ENCODE measurements around the gene PADI4. TPM values are rescaled to one million over a fixed set of nuclear protein-coding genes. Genes with fewer than 3 reads are reported as not detected.

The PADI4 gene
- total RNA-seq, 4 donors from 2014 or later, result 1.2 TPM; not detected in 3

DNA sequence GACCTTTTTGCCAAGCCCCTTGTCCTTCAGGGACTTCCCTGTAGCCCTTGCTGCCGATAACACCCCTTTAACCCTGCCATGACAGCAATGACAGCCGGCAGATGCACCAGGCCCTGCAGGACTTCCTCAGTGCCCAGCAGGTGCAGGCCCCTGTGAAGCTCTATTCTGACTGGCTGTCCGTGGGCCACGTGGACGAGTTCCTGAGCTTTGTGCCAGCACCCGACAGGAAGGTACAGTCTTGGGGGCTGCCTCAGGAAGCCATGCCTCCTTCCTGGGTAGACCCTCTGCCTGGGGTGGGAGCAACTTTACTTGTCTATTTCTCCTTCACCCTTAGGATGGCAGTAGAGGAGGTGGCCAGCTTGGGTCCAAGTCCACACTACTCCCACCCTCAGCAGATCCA, 47.9 kb downstream of the PADI4 start:
- Histone ChIP-seq H3K36me3 (no peaks in the 10 kb centered on the region), H3K4me1 (no peaks in the 10 kb centered on the region), H3K4me3 (no peak overlapping the region), H3K27ac (no peak overlapping the region), H3K9me3 (no peaks in the 10 kb centered on the region), H3K27me3 (no peaks in the 10 kb centered on the region)
- no peak for TF ChIP-seq POLR2A (IDR thresholded peaks at IDR 0.05)
- TF ChIP-seq, protein P1, sequence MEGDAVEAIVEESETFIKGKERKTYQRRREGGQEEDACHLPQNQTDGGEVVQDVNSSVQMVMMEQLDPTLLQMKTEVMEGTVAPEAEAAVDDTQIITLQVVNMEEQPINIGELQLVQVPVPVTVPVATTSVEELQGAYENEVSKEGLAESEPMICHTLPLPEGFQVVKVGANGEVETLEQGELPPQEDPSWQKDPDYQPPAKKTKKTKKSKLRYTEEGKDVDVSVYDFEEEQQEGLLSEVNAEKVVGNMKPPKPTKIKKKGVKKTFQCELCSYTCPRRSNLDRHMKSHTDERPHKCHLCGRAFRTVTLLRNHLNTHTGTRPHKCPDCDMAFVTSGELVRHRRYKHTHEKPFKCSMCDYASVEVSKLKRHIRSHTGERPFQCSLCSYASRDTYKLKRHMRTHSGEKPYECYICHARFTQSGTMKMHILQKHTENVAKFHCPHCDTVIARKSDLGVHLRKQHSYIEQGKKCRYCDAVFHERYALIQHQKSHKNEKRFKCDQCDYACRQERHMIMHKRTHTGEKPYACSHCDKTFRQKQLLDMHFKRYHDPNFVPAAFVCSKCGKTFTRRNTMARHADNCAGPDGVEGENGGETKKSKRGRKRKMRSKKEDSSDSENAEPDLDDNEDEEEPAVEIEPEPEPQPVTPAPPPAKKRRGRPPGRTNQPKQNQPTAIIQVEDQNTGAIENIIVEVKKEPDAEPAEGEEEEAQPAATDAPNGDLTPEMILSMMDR (IDR thresholded peaks at IDR 0.05), result no peak
- intact Hi-C loops (cut with DNase I; ENCODE audit: low total_unique reads), result no loop called here
- no peak for DNase-seq

DNA sequence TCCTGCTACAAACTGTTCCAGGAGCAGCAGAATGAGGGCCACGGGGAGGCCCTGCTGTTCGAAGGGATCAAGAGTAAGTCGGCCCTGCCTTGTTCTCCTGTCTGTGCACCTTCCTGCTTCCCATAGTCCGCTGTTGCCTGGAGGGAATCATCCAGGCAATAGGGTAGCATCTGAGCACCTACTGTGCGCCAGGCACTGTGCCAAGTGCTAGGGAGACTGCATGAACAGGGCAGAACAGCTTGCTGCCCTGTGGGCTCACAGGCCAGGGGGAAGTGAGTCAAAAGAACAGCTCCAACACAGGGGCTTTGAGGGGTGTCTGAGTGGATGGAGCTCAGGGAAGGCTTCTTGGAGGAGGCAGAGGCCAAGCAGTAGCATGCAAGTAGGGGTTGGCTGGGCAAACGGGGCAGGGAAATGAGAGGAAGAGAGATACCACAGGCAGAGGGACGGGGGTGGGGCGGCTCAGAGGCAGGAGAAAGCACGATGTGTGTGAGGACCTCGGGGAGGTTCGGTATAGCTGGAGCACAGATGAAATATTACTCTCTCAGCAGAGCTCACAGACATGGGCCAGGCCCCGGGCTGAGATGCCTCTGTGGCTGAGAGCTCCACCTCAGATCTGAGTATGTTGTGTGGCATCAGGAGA, 48.5 kb downstream of the PADI4 start:
- Histone ChIP-seq H3K4me1 (no peaks in the 10 kb centered on the region), H3K36me3 (no peaks in the 10 kb centered on the region), H3K27ac (no peak overlapping the region), H3K27me3 (no peaks in the 10 kb centered on the region), H3K4me3 (no peak overlapping the region), H3K9me3 (no peaks in the 10 kb centered on the region)
- TF ChIP-seq, protein P1 (IDR thresholded peaks at IDR 0.05), result no peak
- no peak for TF ChIP-seq POLR2A (IDR thresholded peaks at IDR 0.05)
- DNase-seq, result no peak
- intact Hi-C loops (cut with DNase I; ENCODE audit: low total_unique reads), result no loop called here

DNA sequence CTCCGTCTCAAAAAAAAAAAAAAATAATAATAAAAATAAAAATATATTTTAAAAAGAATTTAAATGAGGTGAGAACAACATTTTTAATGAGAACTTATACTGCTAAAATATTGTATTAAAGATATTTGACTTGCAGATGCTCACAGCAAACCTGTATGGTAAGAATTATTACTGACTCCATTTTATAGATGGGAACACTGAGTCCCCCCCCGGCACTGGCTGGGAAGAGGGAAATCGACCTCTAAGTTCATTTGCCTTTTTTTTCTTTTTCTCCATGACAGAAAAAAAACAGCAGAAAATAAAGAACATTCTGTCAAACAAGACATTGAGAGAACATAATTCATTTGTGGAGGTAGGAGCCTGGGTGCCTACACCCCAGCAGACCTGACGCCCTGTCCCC, 50.6 kb downstream of the PADI4 start:
- Histone ChIP-seq H3K4me1 (no peaks in the 10 kb centered on the region), H3K4me3 (no peak overlapping the region), H3K27me3 (no peaks in the 10 kb centered on the region), H3K9me3 (no peaks in the 10 kb centered on the region), H3K27ac (no peak overlapping the region), H3K36me3 (no peaks in the 10 kb centered on the region)
- intact Hi-C loops (cut with DNase I; ENCODE audit: low total_unique reads), result no loop called here
- DNase-seq, result no peak
- TF ChIP-seq, protein P1 (IDR thresholded peaks at IDR 0.05), result no peak
- TF ChIP-seq POLR2A (IDR thresholded peaks at IDR 0.05), result no peak

DNA sequence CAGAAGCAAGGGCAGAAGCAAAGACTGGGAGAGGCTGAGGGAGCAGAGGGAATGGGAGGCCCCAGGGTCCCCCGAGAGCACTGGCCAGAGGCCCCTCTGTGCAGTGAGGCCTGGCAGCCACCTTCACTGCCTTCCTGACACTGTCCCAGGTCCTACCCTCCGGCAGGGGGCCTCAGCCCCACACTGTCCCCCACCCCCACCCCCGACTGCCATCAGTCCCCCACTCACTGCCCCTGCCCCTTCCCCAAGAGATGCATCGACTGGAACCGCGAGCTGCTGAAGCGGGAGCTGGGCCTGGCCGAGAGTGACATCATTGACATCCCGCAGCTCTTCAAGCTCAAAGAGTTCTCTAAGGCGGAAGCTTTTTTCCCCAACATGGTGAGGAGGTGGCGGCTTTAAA, 51.0 kb downstream of the PADI4 start:
- H3K27me3 ChIP-seq, result no peaks in the 10 kb centered on the region
- H3K4me1 ChIP-seq, result no peaks in the 10 kb centered on the region
- H3K27ac ChIP-seq, result no peak overlapping the region
- no peak overlapping the region for H3K4me3 ChIP-seq
- H3K9me3 ChIP-seq, result no peaks in the 10 kb centered on the region
- DNase-seq, result no peak
- no peaks in the 10 kb centered on the region for H3K36me3 ChIP-seq
- TF ChIP-seq, protein P1 (IDR thresholded peaks at IDR 0.05), result no peak
- no peak for TF ChIP-seq POLR2A (IDR thresholded peaks at IDR 0.05)
- intact Hi-C loops (cut with DNase I; ENCODE audit: low total_unique reads), result no loop called here

DNA sequence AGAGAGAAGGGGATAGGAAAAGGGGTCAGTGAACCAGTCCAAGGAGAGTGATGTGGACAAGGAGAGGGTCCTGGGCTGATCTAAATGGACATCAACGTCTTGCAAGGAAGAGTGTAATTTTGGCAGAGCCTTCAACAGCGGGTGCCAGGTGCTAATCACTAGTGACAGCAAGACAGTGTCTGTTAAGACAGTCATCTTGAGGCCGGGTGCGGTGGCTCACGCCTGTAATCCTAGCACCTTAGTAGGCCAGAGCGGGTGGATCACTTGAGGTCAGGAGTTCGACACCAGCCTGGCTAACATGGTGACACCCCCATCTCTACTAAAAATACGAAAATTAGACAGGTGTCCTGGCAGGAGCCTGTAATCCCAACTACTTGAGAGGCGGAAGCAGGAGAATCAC, 51.8 kb downstream of the PADI4 start:
- no peaks in the 10 kb centered on the region for H3K27me3 ChIP-seq
- H3K9me3 ChIP-seq, result no peaks in the 10 kb centered on the region
- DNase-seq, result no peak
- TF ChIP-seq, protein P1 (IDR thresholded peaks at IDR 0.05), result no peak
- no peak for TF ChIP-seq POLR2A (IDR thresholded peaks at IDR 0.05)
- H3K4me1 ChIP-seq, result no peaks in the 10 kb centered on the region
- no peaks in the 10 kb centered on the region for H3K36me3 ChIP-seq
- no peak overlapping the region for H3K27ac ChIP-seq
- H3K4me3 ChIP-seq, result no peak overlapping the region
- intact Hi-C loops (cut with DNase I; ENCODE audit: low total_unique reads), result no loop called here
